ENCODE results near the gene FGF12.

Gene FGF12

GRCh38 chr3:192434186-192434585, 293.2 kb downstream of the FGF12 start:
- TF ChIP-seq CTCF (IDR thresholded peaks at IDR 0.05), result no peak
- Histone ChIP-seq H3K9ac (no peak overlapping the region), H3K9me3 (ENCODE audit: control insufficient read depth, low read length) (no peaks in the 10 kb centered on the region), H3K27ac (no peak overlapping the region), H3K79me2 (no peaks in the 10 kb centered on the region), H3K4me1 (no peaks in the 10 kb centered on the region), H3K27me3 (ENCODE audit: control insufficient read depth, insufficient read depth, low read length) (no peaks in the 10 kb centered on the region), H2AFZ (no peak overlapping the region), H3K36me3 (ENCODE audit: control insufficient read depth, insufficient read depth, low read length) (no peaks in the 10 kb centered on the region), H3K4me3 (ENCODE audit: low read depth, low read length) (no peak overlapping the region), H3K4me2 (ENCODE audit: low read length) (no peak overlapping the region)

GRCh38 chr3:192433704-192434103, 293.6 kb downstream of the FGF12 start:
- Histone ChIP-seq H3K27ac (no peak overlapping the region), H3K4me2 (ENCODE audit: low read length) (no peak overlapping the region), H3K9ac (no peak overlapping the region), H3K9me3 (ENCODE audit: control insufficient read depth, low read length) (no peaks in the 10 kb centered on the region), H3K27me3 (ENCODE audit: control insufficient read depth, insufficient read depth, low read length) (no peaks in the 10 kb centered on the region), H3K79me2 (no peaks in the 10 kb centered on the region), H3K4me3 (ENCODE audit: low read depth, low read length) (no peak overlapping the region), H3K36me3 (ENCODE audit: control insufficient read depth, insufficient read depth, low read length) (no peaks in the 10 kb centered on the region), H2AFZ (no peak overlapping the region), H3K4me1 (no peaks in the 10 kb centered on the region)
- TF ChIP-seq CTCF (IDR thresholded peaks at IDR 0.05), result no peak

- H3K4me3 ChIP-seq (ENCODE audit: low read depth, low read length), result no peak overlapping the region
- no peaks in the 10 kb centered on the region for H3K79me2 ChIP-seq
- no peaks in the 10 kb centered on the region for H3K36me3 ChIP-seq (ENCODE audit: control insufficient read depth, insufficient read depth, low read length)
- H3K27ac ChIP-seq, result no peak overlapping the region
- H3K4me1 ChIP-seq, result no peaks in the 10 kb centered on the region
- H3K9me3 ChIP-seq (ENCODE audit: control insufficient read depth, low read length), result no peaks in the 10 kb centered on the region
- no peaks in the 10 kb centered on the region for H3K27me3 ChIP-seq (ENCODE audit: control insufficient read depth, insufficient read depth, low read length)
- H3K9ac ChIP-seq, result no peak overlapping the region
- no peak overlapping the region for H2AFZ ChIP-seq
- H3K4me2 ChIP-seq (ENCODE audit: low read length), result no peak overlapping the region
- no peak for TF ChIP-seq CTCF (IDR thresholded peaks at IDR 0.05)
Observed at GRCh38 chr3:192422997-192423342, 304.4 kb downstream of the FGF12 start.

- Histone ChIP-seq H3K36me3 (ENCODE audit: control insufficient read depth, insufficient read depth, low read length) (no peaks in the 10 kb centered on the region), H3K27ac (no peak overlapping the region), H3K9ac (no peak overlapping the region), H3K4me3 (ENCODE audit: low read depth, low read length) (no peak overlapping the region), H3K79me2 (no peaks in the 10 kb centered on the region), H3K4me2 (ENCODE audit: low read length) (no peak overlapping the region), H3K27me3 (ENCODE audit: control insufficient read depth, insufficient read depth, low read length) (no peaks in the 10 kb centered on the region), H3K9me3 (ENCODE audit: control insufficient read depth, low read length) (no peaks in the 10 kb centered on the region), H2AFZ (no peak overlapping the region), H3K4me1 (no peaks in the 10 kb centered on the region)
- no peak for TF ChIP-seq CTCF (IDR thresholded peaks at IDR 0.05)
Observed at GRCh38 chr3:192422321-192422996, 304.9 kb downstream of the FGF12 start.

- H2AFZ ChIP-seq, result no peak overlapping the region
- H3K4me3 ChIP-seq (ENCODE audit: low read depth, low read length), result no peak overlapping the region
- H3K27ac ChIP-seq, result no peak overlapping the region
- H3K9me3 ChIP-seq (ENCODE audit: control insufficient read depth, low read length), result no peaks in the 10 kb centered on the region
- no peaks in the 10 kb centered on the region for H3K27me3 ChIP-seq (ENCODE audit: control insufficient read depth, insufficient read depth, low read length)
- H3K4me1 ChIP-seq, result no peaks in the 10 kb centered on the region
- H3K36me3 ChIP-seq (ENCODE audit: control insufficient read depth, insufficient read depth, low read length), result no peaks in the 10 kb centered on the region
- no peak overlapping the region for H3K4me2 ChIP-seq (ENCODE audit: low read length)
- H3K79me2 ChIP-seq, result no peaks in the 10 kb centered on the region
- no peak for TF ChIP-seq CTCF (IDR thresholded peaks at IDR 0.05)
- H3K9ac ChIP-seq, result no peak overlapping the region
Observed at GRCh38 chr3:192419312-192419711, 308.0 kb downstream of the FGF12 start.

All from parathyroid adenoma (tissue), 2 donors.